GM12892 (cell line): ENCODE measurements around the gene SYT6.

Experiments used
- POLR2A ChIP-seq: IDR thresholded peaks from 2 replicates; pipeline ENCODE4 v1.6.1; 2011; ENCODE audit warnings: low read depth, low read length, control low read depth
- POLR2AphosphoS5 ChIP-seq: IDR thresholded peaks from 2 replicates; pipeline ENCODE4 v1.6.1; 2011; ENCODE audit warnings: low read depth, low read length, control low read depth

DNA sequence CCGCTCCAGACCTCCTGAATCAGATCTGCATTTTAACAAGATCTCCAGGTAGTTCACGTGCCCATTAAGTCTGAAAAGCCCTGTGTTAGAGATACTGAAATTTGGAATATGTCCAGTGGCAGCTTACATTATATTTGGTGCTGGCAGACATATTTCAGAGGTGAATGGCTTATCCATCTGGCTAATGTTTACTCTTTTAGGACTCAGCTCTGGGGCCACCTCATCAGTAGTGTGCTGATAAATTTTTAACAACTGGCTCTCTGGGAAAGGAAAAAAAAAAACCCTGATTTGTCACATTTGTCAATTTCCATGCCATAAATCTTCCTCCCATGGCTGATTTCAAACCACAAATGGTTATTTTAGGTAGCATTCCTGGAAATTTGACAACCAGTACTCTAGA, 25.3 kb upstream of the SYT6 start:
- no peak for TF ChIP-seq POLR2AphosphoS5
- TF ChIP-seq POLR2A = no peak
